ENCODE measurements around the gene KDM2A. TPM values are rescaled to one million over a fixed set of nuclear protein-coding genes. Genes with fewer than 3 reads are reported as not detected.
A peak's percentile ranks its signal among the peaks of the same experiment; 100 is the strongest.

KDM2A gene
- total and polyA plus RNA-seq, 2 of the 13 experiments (the other 11 are each of a cell fraction or from before 2014, with no cell fraction given), result 31.3 to 31.4 TPM

DNA sequence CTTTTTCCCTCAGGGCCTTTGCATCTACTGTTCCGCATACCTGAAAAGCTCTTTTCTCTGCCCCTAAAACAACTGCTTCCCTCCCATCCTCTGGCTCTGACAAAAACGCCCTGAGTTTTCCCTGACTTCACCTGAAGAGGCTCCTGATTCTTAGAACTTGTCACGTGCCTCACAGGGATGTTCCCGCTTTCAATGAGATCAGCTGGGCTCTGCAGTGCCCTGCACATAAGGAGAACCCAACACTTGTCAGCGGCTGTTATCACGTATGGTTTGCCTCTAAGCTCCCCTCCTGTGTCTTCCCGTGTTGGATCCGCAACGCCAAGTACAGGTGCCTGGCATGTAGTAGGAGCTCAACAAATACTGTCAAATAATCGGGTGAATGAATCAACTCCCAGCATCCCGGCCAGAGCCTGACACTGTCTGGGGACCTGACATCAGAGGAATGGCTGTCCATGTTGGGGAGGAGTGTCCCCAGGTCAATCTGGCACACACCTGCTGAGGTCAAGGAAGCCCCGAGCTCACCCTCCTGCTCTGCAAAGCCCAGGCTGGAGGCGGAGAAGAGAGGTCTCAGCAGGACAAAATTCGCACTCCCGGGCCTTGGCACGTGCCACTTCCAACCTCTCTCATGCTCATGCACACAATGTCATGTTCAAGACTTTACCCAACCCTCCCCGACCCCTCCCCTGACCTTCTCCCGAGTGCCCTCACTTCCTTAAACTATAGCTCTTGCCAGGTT, 143.1 kb downstream of the KDM2A start:
- Histone ChIP-seq H3K36me3 (replicated peaks in 1 of 2; ENCODE audit: control insufficient read depth in 1 of 2, insufficient read depth in 2 of 2, low read length in 2 of 2) (no peaks in the 10 kb centered on the region), H4K20me1 (ENCODE audit: insufficient read depth, low read length) (no peaks in the 10 kb centered on the region), H3K79me2 (ENCODE audit: insufficient read depth, low read length) (peaks cover 2% of the 10 kb centered on the region), H3K4me1 (ENCODE audit: insufficient read depth, low read length) (peaks cover 75% of the 10 kb centered on the region), H3K27me3 (ENCODE audit: control insufficient read depth in 1 of 2, insufficient read depth in 2 of 2, low read length in 2 of 2) (no peaks in the 10 kb centered on the region), H3K9me3 (ENCODE audit: low read length) (no peaks in the 10 kb centered on the region), H3K27ac (ENCODE audit: extremely low read length, insufficient read depth, low read length) (no peak overlapping the region), H3K4me3 (replicated peaks in 1 of 3; ENCODE audit: insufficient read depth in 1 of 3, low read depth in 2 of 3, low read length in 3 of 3) (peak overlapping the region in 1 of 3 experiments; percentile 49; a peak in 3 of 6 replicates), H2AFZ (ENCODE audit: low read length) (no peak overlapping the region), H3K9ac (ENCODE audit: insufficient read depth, low read depth, low read length) (no peak overlapping the region), H3K4me2 (ENCODE audit: low read depth, low read length) (peak overlapping the region; percentile 97)
- in situ Hi-C loops (cut with HindIII; ENCODE audit: extremely low pct_ligation_motif_present, low pct_unique_long_range_greater_than_20kb), result loop anchor here (5.0 kb wide), 2 partner anchors 55 to 120 kb away; no protein-coding TSS in a partner anchor
- CTCF ChIA-PET (ENCODE audit: low intra/inter-chr PET ratio, low total read pairs), result interaction anchor here (3.1 kb wide), 1 partner anchor 55 kb away, joined by 31 read pairs; no protein-coding TSS in a partner anchor
- ATAC-seq (peak; percentile 14), DNase-seq (ENCODE audit: low spot score) (no peak), FAIRE-seq (no peak)
- POLR2A ChIA-PET, result interaction anchor here (0.6 to 3.0 kb wide), 10 partner anchors 16 to 157 kb away, joined by 3 to 24 read pairs (median 4); partner anchors contain the start of genes ANKRD13D, POLD4 and SSH3
- 31% methylated on average over 13 of the region's 18 CpGs for WGBS (ENCODE audit: low lambda C conversion rate)
- BruUV-seq (replicated peaks), result no TSS peak
- intact Hi-C loops (cut with micrococcal nuclease; ENCODE audit: unreplicated experiment), result loop anchor here (1.0 to 5.0 kb wide), 2 partner anchors 40 to 55 kb away; partner anchors contain the start of gene SSH3
- TF ChIP-seq CAMTA2 (CRISPR knock-in tag; IDR thresholded peaks at IDR 0.05; ENCODE audit: borderline replicate concordance) (no peak), HOXD1 (CRISPR knock-in tag; IDR thresholded peaks at IDR 0.05) (no peak), PHF8 (CRISPR knock-in tag; IDR thresholded peaks at IDR 0.05) (peak; percentile 12; the same call in 1 of the 2 replicates), MYNN (CRISPR knock-in tag; IDR thresholded peaks at IDR 0.05; ENCODE audit: low read depth) (no peak), ZNF883 (CRISPR knock-in tag; IDR thresholded peaks at IDR 0.05; ENCODE audit: not compliant biosample characterization) (peak; percentile 41), ZNF333 (CRISPR knock-in tag; IDR thresholded peaks at IDR 0.05; ENCODE audit: borderline replicate concordance) (no peak), SETDB1 (CRISPR knock-in tag; IDR thresholded peaks at IDR 0.05; ENCODE audit: borderline replicate concordance) (0 out of 2 replicates have a peak, but pooled peaks have one; percentile 42), RBM39 (IDR thresholded peaks at IDR 0.05; ENCODE audit: low read depth, low read length, poor library complexity, severe bottlenecking) (peak; percentile 33), POGZ (CRISPR knock-in tag; IDR thresholded peaks at IDR 0.05) (0 out of 2 replicates have a peak, but pooled peaks have one; percentile 3), SIX1 (CRISPR knock-in tag; IDR thresholded peaks at IDR 0.05; ENCODE audit: borderline replicate concordance) (no peak), ZBTB21 (CRISPR knock-in tag; IDR thresholded peaks at IDR 0.05) (no peak)
- TF ChIP-seq, protein P1, sequence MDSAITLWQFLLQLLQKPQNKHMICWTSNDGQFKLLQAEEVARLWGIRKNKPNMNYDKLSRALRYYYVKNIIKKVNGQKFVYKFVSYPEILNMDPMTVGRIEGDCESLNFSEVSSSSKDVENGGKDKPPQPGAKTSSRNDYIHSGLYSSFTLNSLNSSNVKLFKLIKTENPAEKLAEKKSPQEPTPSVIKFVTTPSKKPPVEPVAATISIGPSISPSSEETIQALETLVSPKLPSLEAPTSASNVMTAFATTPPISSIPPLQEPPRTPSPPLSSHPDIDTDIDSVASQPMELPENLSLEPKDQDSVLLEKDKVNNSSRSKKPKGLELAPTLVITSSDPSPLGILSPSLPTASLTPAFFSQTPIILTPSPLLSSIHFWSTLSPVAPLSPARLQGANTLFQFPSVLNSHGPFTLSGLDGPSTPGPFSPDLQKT (CRISPR knock-in tag; IDR thresholded peaks at IDR 0.05; ENCODE audit: borderline replicate concordance), result no peak
- TF ChIP-seq, protein P2, sequence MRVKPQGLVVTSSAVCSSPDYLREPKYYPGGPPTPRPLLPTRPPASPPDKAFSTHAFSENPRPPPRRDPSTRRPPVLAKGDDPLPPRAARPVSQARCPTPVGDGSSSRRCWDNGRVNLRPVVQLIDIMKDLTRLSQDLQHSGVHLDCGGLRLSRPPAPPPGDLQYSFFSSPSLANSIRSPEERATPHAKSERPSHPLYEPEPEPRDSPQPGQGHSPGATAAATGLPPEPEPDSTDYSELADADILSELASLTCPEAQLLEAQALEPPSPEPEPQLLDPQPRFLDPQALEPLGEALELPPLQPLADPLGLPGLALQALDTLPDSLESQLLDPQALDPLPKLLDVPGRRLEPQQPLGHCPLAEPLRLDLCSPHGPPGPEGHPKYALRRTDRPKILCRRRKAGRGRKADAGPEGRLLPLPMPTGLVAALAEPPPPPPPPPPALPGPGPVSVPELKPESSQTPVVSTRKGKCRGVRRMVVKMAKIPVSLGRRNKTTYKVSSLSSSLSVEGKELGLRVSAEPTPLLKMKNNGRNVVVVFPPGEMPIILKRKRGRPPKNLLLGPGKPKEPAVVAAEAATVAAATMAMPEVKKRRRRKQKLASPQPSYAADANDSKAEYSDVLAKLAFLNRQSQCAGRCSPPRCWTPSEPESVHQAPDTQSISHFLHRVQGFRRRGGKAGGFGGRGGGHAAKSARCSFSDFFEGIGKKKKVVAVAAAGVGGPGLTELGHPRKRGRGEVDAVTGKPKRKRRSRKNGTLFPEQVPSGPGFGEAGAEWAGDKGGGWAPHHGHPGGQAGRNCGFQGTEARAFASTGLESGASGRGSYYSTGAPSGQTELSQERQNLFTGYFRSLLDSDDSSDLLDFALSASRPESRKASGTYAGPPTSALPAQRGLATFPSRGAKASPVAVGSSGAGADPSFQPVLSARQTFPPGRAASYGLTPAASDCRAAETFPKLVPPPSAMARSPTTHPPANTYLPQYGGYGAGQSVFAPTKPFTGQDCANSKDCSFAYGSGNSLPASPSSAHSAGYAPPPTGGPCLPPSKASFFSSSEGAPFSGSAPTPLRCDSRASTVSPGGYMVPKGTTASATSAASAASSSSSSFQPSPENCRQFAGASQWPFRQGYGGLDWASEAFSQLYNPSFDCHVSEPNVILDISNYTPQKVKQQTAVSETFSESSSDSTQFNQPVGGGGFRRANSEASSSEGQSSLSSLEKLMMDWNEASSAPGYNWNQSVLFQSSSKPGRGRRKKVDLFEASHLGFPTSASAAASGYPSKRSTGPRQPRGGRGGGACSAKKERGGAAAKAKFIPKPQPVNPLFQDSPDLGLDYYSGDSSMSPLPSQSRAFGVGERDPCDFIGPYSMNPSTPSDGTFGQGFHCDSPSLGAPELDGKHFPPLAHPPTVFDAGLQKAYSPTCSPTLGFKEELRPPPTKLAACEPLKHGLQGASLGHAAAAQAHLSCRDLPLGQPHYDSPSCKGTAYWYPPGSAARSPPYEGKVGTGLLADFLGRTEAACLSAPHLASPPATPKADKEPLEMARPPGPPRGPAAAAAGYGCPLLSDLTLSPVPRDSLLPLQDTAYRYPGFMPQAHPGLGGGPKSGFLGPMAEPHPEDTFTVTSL (CRISPR knock-in tag; IDR thresholded peaks at IDR 0.05; ENCODE audit: borderline replicate concordance), result no peak
- TF ChIP-seq, protein P3, sequence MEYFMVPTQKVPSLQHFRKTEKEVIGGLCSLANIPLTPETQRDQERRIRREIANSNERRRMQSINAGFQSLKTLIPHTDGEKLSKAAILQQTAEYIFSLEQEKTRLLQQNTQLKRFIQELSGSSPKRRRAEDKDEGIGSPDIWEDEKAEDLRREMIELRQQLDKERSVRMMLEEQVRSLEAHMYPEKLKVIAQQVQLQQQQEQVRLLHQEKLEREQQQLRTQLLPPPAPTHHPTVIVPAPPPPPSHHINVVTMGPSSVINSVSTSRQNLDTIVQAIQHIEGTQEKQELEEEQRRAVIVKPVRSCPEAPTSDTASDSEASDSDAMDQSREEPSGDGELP (IDR thresholded peaks at IDR 0.05; ENCODE audit: borderline replicate concordance, low read depth), result peak; percentile 35; the same call in 1 of the 2 replicates
- TF ChIP-seq, protein P4, sequence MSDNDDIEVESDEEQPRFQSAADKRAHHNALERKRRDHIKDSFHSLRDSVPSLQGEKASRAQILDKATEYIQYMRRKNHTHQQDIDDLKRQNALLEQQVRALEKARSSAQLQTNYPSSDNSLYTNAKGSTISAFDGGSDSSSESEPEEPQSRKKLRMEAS (IDR thresholded peaks at IDR 0.05), result 0 out of 2 replicates have a peak, but pooled peaks have one; percentile 9
